GM19099 (cell line): Measurements from ENCODE around the gene VAC14.

ENCODE experiments used
- POLR2A ChIP-seq: IDR thresholded peaks from 3 replicates; pipeline ENCODE4 v1.6.1; 2011; ENCODE audit warnings: low read depth; ENCODE audit not compliant: insufficient read length; ENCODE audit errors: extremely low read depth

Gene VAC14

GRCh38 chr16:70753694-70754325 lies 47.1 kb downstream of the VAC14 start:
- no peak for TF ChIP-seq POLR2A

GRCh38 chr16:70753228-70753627 lies 47.7 kb downstream of the VAC14 start:
- no peak for TF ChIP-seq POLR2A

- TF ChIP-seq POLR2A: no peak
Observed at GRCh38 chr16:70752426-70752825, 48.5 kb downstream of the VAC14 start.

GRCh38 chr16:70751593-70751992 lies 49.4 kb downstream of the VAC14 start:
- no peak for TF ChIP-seq POLR2A

GRCh38 chr16:70750893-70751467 lies 50.0 kb downstream of the VAC14 start:
- TF ChIP-seq POLR2A: no peak

- TF ChIP-seq POLR2A: no peak
Observed at GRCh38 chr16:70749681-70750601, 51.0 kb downstream of the VAC14 start.

GRCh38 chr16:70749006-70749678 lies 51.8 kb downstream of the VAC14 start:
- no peak for TF ChIP-seq POLR2A

- TF ChIP-seq POLR2A: no peak
Observed at GRCh38 chr16:70747703-70748631, 53.0 kb downstream of the VAC14 start.

- TF ChIP-seq POLR2A: no peak
Observed at GRCh38 chr16:70746708-70747424, 54.1 kb downstream of the VAC14 start.

- TF ChIP-seq POLR2A: no peak
Observed at GRCh38 chr16:70746040-70746707, 54.8 kb downstream of the VAC14 start.

GRCh38 chr16:70745536-70746025 lies 55.4 kb downstream of the VAC14 start:
- TF ChIP-seq POLR2A: no peak

- TF ChIP-seq POLR2A: no peak
Observed at GRCh38 chr16:70744366-70744765, 56.6 kb downstream of the VAC14 start.

GRCh38 chr16:70743791-70744190 lies 57.2 kb downstream of the VAC14 start:
- no peak for TF ChIP-seq POLR2A
